Tibial nerve (tissue), 4 donors: ENCODE measurements around the gene CLASRP.

Source experiments
- CTCF ChIP-seq, 5 experiments: fragments of 200-600 bp in 3 of 5; fragments of 450-650 bp in 2 of 5; sonication (generic) in 3 of 5; IDR thresholded peaks; one replicate each; pipeline ENCODE4 v1.5.1; 2016 to 2019; ENCODE audit warnings: antibody characterized with exemption in 5 of 5, mild to moderate bottlenecking in 3 of 5, moderate library complexity in 2 of 5
- EP300 ChIP-seq, 2 donors: sonication (generic); formaldehyde crosslinking; IDR thresholded peaks; one replicate each; pipeline ENCODE4 v1.6.1; 2017; ENCODE audit warnings: antibody characterized with exemption in 2 of 2, mild to moderate bottlenecking in 1 of 2
- POLR2A ChIP-seq, 2 donors: fragments of 450-650 bp; IDR thresholded peaks; one replicate each; pipeline ENCODE4 v1.6.1; 2017; ENCODE audit warnings: antibody characterized with exemption in 2 of 2, mild to moderate bottlenecking in 2 of 2, moderate library complexity in 2 of 2

DNA sequence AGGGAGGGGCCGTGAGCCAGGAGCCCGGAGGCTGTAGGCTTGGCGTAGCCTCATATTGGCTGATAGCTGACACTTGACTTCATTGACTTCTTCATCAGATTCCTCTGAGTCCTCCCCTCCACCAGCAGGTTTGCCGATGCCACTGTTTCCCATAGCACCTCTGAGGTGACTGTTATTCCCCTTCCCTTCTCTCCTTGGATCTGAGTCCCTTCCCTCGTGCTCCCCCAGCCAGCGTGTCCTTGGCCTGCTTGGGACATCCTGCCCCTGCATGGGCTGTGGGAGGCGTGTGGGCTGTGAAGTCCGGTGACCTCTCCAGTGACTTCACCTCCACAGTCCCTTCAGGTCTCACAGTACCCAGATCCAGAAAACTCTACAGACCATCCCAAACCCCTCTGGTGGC is 63.0 kb downstream of the CLASRP start:
- TF ChIP-seq CTCF (IDR thresholded peaks at IDR 0.05), result no peak
- TF ChIP-seq POLR2A (IDR thresholded peaks at IDR 0.05), result no peak
- no peak for TF ChIP-seq EP300 (IDR thresholded peaks at IDR 0.05)
